Activated CD4-positive, alpha-beta T cell treated with anti-CD3 and anti-CD28 coated beads for 1 hour (primary cell): Measurements from ENCODE around the gene PAX2.

Source experiments
- DNase-seq: peaks from one replicate; pipeline ENCODE4 v3.0.0-alpha.2; 2020

Gene PAX2

DNA sequence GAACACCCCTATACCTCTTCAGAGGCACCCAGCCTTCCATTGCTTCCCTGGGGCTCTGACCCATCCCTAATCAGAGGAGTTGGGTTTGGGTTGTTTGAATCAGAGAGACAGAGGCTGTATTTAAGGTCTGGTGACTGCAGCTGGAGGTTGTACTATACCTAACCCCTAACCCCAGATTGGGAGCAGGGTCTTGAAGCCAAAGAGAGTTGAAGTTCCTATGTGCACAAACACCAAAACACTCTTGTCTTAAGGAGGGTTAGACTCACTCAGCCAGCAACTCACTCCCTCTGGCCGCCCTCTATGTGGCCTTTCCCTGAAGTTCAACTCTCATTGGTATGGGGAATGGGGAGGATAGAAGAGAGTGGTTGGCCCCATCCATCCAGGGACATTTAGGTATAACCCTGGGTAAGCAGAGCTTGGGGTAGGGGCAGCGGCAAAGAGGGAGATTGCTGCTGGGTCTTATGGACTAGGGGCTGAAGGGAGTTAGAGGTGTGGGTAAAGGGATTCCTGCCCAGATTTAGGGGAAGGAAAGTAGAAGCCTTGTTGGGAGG is 80.0 kb downstream of the PAX2 start:
- no peak for DNase-seq

DNA sequence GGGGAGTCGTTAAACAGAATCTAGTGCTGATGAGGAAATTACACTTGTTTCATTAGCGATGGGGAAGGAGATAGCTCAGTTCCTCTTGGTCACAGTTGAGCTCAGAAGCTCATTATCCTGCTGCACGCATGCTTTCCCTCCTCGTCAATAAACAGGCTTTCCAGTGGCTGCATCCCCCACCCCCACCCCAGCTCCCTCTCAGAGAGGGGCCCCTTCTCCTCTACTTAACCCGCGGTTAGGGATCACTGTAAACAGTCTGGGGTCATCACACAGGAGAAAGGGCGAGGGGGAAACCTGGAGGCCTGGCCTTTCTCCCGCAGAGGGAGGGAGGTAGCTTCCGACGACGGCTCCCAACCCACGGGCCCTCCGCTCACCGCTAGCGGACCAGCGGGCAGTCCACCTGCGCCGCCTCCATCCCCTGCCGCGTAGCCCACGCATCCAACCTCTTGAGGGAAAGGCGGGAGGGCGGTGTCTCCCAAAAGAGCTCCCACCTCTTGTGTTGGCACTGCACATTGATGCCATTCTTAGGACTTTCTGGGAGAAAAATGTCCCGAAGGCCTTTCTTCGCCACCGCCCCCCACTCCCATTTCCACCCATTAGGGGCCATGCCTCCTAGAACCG is 80.8 kb downstream of the PAX2 start:
- DNase-seq = no peak

- no peak for DNase-seq
These were observed 81.2 kb downstream of the PAX2 start for GRCh38 chr10:100826661-100826982.

GRCh38 chr10:100826983-100827818 is 81.8 kb downstream of the PAX2 start:
- no peak for DNase-seq

GRCh38 chr10:100827819-100828737 is 82.7 kb downstream of the PAX2 start:
- DNase-seq = no peak

DNA sequence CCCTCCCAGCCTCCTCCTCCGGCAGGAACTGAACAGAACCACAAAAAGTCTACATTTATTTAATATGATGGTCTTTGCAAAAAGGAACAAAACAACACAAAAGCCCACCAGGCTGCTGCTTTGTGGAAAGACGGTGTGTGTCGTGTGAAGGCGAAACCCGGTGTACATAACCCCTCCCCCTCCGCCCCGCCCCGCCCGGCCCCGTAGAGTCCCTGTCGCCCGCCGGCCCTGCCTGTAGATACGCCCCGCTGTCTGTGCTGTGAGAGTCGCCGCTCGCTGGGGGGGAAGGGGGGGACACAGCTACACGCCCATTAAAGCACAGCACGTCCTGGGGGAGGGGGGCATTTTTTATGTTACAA is 83.3 kb downstream of the PAX2 start:
- DNase-seq = no peak

GRCh38 chr10:100829097-100829870 is 83.9 kb downstream of the PAX2 start:
- DNase-seq = no peak

DNA sequence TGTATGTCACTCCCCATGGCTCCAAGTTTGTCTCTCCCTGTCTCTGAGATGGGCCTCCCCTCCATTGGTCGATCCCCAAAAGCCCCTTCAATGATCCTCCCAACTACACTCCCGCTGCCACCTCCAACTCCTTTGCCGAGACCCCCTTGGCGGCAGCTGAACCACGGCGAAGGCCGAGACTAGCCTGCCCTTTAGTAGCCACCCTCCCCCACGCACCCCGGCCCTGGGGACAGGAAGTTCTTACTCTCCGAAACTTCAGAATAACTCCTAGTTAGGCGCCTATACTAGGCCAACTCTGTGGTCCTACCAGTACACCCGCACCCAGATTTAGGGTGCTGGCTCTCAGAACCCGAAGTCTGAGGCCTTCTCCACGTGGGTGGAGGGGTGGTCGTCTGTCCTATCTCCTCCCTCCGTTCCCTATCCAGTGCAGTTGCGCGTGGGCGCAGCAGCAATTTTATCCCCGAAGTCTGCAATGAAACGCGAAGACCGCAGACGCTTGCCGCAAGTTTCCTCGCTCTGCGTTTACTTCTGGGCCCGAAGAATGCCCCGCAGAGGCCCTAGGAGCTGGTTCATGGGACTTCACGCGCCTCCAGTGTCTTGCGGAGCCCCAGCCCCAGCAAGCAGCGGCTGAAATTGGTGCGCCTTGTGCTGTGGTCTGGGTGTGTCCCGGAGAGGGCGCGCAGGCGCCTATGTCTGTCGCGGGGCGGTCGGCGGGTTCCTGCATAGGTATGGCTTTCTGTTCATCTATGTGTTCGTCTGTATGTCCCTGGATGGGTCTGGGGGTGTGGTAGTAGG is 84.7 kb downstream of the PAX2 start:
- no peak for DNase-seq

- no peak for DNase-seq
These were observed 85.3 kb downstream of the PAX2 start for GRCh38 chr10:100830728-100831111.

GRCh38 chr10:100831742-100832141 is 86.4 kb downstream of the PAX2 start:
- no peak for DNase-seq

DNA sequence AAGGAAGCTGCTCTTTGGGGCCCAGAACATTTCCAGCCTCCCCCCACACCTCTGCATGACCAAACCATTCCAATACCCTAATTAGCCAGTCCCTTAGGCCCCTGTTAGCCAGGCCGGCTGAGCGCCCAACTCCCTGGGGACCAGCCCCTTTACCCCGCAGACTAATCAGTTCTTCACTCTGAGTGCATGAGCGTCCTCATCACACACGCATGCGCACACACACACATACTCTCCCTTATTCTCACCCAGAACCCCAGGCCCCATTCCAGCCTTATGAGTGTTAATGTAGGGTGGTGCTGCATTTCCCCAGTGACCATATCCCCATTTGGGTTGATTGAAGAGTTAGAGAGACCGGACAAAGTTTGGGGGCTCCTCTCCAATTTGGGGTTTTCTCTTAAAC is 90.4 kb downstream of the PAX2 start:
- DNase-seq = no peak

DNA sequence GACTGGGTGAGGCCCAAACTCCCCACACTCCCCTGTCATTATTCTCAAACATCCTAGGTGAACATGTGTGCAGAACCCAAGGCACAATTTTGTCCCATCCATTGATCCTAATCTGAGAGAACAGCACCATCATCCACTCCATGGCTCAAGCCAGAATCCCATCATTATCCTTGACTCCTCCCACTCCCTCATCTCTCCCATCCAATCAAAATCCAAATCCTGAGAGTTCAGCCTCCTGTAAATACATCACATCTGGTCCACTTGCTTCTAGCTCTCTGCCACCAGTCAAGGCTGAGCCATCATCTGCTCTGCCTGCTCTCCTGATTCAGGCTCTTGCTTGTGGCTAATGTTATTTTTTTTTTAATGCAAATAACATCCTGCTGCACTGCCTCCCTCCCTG is 91.5 kb downstream of the PAX2 start:
- DNase-seq = no peak

- DNase-seq = no peak
These were observed 91.9 kb downstream of the PAX2 start for GRCh38 chr10:100837300-100837699.

DNA sequence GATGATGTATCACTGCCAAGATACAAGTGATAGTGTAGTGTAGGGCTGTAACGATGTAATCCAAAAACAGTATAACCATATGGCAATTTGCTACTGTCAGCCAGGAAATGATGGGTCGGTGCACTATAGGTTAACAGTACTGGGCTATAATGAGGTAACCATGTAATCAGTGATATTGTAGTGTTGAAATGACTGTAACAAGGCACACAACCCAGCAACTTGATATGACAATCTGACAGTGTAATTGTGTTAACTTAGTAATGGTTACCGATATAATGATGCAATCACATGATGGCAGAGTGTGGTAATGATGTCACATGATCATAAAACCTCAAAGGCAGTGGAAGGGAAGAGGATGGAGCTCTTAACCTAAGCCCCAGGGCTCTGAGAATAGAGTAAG is 93.6 kb downstream of the PAX2 start:
- DNase-seq = no peak

- DNase-seq = no peak
These were observed 96.1 kb downstream of the PAX2 start for GRCh38 chr10:100841528-100841927.

- DNase-seq = no peak
These were observed 102.1 kb downstream of the PAX2 start for GRCh38 chr10:100847440-100847839.

GRCh38 chr10:100848770-100849169 is 103.4 kb downstream of the PAX2 start:
- no peak for DNase-seq

- no peak for DNase-seq
These were observed 112.9 kb downstream of the PAX2 start for GRCh38 chr10:100858261-100858660.

DNA sequence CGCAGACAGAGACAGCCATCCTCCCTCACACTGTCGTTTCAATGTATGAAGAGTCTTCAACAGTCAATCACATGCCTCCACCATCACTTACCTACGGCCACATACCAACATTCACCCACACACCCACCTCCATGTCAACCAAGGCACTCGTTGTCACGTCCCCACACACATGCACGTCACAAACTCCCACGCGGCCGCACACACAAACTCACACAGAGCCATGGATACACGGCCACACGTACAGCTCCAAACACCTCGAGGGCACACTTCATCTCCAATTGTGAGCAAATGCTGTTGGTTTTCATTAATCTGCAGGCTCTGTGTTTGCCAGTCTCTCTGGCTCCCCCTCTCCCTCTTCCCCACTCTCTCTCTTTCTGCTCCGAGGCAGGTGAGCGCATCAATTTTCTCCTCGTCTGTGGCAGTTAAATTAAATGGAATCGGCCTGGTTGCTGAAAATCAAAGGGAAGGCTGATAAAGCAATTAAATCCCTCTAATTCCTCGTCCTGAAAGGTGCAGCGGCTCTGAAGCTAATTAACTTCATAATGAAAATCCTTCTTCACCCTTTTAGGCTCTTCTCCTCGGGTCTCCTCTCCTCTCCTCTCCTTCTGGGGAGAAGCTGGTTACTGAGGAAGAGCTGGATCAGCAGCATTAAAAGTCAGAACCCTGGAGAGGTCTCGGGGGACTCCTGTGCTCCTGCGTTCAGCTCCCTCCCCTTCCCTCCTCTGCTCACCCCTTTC is 113.5 kb downstream of the PAX2 start:
- no peak for DNase-seq

DNA sequence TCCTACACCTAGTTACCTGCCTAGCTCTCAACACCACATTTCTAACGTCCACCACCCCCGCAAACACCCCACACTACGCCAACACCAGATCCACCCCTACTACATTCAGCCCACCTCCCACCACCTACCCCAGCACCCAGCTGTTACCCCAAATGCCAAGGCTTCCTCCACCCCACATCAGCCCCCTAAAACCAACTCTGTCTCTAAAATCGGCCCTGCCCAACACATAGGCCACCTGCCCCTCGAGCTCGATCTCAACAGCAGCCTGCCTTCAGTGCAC is 114.0 kb downstream of the PAX2 start:
- DNase-seq = no peak

- DNase-seq = no peak
These were observed 118.1 kb downstream of the PAX2 start for GRCh38 chr10:100863433-100863832.
